ENCODE measurements around the gene CPED1.

The CPED1 gene

GRCh38 chr7:120992272-120992964, 3.9 kb downstream of the CPED1 start:
- in situ Hi-C loops (cut with HindIII; ENCODE audit: low pct_ligation_motif_present, low pct_unique_long_range_greater_than_20kb, low sequenced_read_pairs) = loop anchor here (25.0 kb wide), 1 partner anchor 95 kb away; no protein-coding TSS in a partner anchor
- no peak for DNase-seq

GRCh38 chr7:120992965-120993494, 4.5 kb downstream of the CPED1 start:
- in situ Hi-C loops (cut with HindIII; ENCODE audit: low pct_ligation_motif_present, low pct_unique_long_range_greater_than_20kb, low sequenced_read_pairs) = loop anchor here (25.0 kb wide), 1 partner anchor 94 kb away; no protein-coding TSS in a partner anchor
- no peak for DNase-seq

GRCh38 chr7:120993553-120994191, 5.2 kb downstream of the CPED1 start:
- in situ Hi-C loops (cut with HindIII; ENCODE audit: low pct_ligation_motif_present, low pct_unique_long_range_greater_than_20kb, low sequenced_read_pairs) = loop anchor here (25.0 kb wide), 1 partner anchor 94 kb away; no protein-coding TSS in a partner anchor
- DNase-seq = peak; percentile 49

GRCh38 chr7:120994512-120995410, 6.2 kb downstream of the CPED1 start:
- DNase-seq = no peak
- in situ Hi-C loops (cut with HindIII; ENCODE audit: low pct_ligation_motif_present, low pct_unique_long_range_greater_than_20kb, low sequenced_read_pairs) = loop anchor here (25.0 kb wide), 1 partner anchor 93 kb away; no protein-coding TSS in a partner anchor

DNA sequence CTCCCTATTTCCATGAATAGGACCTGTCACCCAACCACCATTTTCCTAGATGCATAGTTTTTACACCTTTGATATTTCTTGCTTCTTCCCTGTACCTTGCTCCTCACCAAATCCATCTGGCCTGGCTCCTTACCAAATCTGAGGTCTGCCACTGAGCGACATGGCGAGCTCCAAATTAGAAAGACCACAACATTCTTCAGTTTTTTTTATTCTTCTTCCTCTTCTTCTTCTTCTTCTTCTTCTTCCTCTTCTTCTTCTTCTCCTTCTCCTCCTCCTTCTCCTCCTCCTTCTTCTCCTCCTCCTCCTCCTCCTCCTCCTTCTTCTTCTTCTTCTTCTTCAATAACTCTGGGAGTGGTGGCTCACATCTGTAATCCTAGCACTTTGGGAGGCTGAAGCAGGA, 7.1 kb downstream of the CPED1 start:
- in situ Hi-C loops (cut with HindIII; ENCODE audit: low pct_ligation_motif_present, low pct_unique_long_range_greater_than_20kb, low sequenced_read_pairs) = loop anchor here (25.0 kb wide), 1 partner anchor 92 kb away; no protein-coding TSS in a partner anchor
- no peak for DNase-seq

DNA sequence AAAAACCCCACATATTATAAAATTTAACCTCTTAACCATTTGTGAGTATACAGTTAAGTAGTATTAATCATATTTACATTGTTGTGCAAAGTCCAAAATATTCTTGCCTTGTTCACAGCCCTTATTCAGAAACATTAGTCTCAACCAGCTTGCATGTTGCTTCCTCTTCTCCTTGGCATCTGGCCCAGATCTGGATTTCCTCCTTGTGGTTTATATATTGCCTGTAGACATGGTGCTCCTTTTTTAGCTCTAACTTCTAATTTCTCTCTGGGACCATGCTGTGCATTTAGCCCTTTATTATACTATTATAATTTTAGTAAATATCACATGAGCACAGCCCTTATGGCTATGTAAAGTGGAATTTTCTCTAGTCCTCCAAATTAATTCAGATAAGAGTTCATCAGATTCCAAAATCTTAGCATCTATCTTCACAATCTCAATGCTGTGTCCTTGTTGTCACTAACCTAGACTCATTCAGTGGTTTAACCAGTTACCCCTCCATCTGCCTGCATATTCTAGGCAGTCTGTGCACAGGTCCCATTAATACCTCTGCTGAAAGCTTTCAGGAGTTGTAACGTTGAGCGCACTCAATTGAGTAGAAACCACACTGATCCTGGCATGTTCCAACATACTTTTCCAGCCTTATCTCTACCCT, 7.9 kb downstream of the CPED1 start:
- in situ Hi-C loops (cut with HindIII; ENCODE audit: low pct_ligation_motif_present, low pct_unique_long_range_greater_than_20kb, low sequenced_read_pairs) = loop anchor here (25.0 kb wide), 1 partner anchor 91 kb away; no protein-coding TSS in a partner anchor
- peak; percentile 73 for DNase-seq

DNA sequence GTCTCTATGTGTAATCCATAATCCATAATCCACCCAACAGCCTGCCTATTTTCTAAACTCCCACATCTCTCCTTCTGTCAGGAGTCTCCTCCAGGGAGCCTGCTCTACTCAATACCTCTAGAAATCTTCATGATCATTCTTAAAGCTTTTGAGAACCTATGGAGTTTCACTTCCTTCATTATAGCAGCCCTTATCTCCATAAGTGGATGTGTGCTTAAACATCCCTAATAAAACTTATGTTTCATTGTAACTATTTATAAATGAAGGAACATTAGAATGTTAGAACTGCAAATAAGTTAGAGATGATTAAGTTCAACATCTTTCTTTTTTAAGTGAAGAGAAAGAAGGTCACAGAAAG, 8.5 kb downstream of the CPED1 start:
- in situ Hi-C loops (cut with HindIII; ENCODE audit: low pct_ligation_motif_present, low pct_unique_long_range_greater_than_20kb, low sequenced_read_pairs) = loop anchor here (25.0 kb wide), 1 partner anchor 90 kb away; no protein-coding TSS in a partner anchor
- DNase-seq = no peak

DNA sequence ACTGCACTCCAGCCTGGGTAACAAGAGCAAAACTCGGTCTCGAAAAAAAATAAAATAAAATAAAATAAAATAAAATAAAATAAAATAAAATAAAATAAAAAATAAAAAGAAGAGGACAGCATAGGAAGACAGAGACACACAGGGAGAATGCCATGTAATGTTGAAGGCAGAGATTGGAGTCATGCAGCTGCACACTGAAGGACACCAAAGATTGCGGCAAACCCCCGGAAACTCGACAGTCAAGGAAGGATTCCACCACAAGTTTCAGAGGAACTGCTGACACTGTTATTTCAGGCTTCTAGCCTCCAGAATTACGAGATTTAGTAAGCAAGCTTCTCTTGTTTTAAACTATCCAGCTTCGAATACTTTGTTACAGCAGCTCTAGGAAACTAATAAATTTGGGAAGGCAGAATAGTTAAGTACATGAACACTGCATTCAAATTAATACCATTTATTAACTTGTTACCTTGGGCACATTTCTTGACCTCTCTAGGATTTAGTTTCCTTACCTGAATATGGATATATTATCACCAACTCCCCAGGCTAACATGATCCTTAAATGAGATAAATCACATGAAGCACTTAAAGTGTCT, 9.5 kb downstream of the CPED1 start:
- DNase-seq = no peak
- in situ Hi-C loops (cut with HindIII; ENCODE audit: low pct_ligation_motif_present, low pct_unique_long_range_greater_than_20kb, low sequenced_read_pairs) = loop anchor here (25.0 kb wide), 1 partner anchor 89 kb away; no protein-coding TSS in a partner anchor

DNA sequence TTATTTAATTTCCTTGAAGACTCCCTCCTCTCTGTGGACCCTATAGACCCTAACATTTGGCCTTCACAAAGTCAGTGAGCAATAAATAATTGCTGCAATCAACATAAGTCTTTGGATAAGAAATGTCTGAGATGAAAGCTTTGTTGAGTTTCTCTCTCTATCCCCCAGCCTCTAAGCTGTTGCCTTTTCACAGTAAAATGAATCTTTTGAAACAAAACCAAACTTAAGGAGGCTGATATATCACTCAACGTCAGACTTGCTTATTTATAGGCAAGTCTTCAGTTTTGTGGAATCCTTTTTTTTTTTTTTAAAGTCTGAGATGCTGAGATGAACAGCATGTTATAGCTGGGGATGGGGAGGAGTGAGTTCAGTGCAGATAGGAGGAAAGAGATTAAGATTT, 10.0 kb downstream of the CPED1 start:
- DNase-seq = no peak
- in situ Hi-C loops (cut with HindIII; ENCODE audit: low pct_ligation_motif_present, low pct_unique_long_range_greater_than_20kb, low sequenced_read_pairs) = loop anchor here (25.0 kb wide), 1 partner anchor 89 kb away; no protein-coding TSS in a partner anchor

GRCh38 chr7:120998996-120999565, 10.6 kb downstream of the CPED1 start:
- DNase-seq = no peak
- in situ Hi-C loops (cut with HindIII; ENCODE audit: low pct_ligation_motif_present, low pct_unique_long_range_greater_than_20kb, low sequenced_read_pairs) = loop anchor here (25.0 kb wide), 1 partner anchor 88 kb away; no protein-coding TSS in a partner anchor

- peak; percentile 78 for DNase-seq
- in situ Hi-C loops (cut with HindIII; ENCODE audit: low pct_ligation_motif_present, low pct_unique_long_range_greater_than_20kb, low sequenced_read_pairs) = no loop called here
These were observed 11.8 kb downstream of the CPED1 start for GRCh38 chr7:121000081-121000983.

DNA sequence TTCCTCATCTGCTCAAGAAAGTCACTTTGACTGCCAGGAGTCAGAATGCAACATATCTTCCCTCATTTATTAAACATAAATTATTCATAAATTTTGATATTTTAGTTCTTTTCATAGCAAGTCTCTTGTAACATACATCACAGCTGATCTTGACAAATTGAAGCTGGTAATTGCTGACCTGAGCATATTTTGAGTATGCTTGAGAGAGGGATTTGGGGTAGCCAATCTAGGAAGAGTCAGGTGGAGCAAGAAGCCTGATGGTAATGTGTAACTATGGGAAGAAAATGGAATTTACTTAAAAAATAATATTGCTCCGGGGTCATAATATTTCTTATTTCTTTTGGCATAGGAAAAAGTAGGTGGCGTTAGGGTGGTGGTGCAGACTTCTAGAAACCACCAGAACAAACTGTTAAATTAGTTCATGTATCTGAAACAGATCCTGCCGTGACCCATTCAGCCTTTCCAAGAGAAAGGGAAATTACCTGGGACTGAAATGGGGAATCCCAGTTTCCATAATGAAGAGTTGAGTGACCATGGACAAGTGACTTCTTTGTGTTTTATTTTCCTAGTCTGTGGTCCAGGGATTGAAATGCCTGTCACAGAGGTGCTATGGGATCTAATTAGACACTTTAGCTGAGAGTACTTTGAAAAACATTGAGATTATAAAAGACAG, 12.9 kb downstream of the CPED1 start:
- in situ Hi-C loops (cut with HindIII; ENCODE audit: low pct_ligation_motif_present, low pct_unique_long_range_greater_than_20kb, low sequenced_read_pairs) = no loop called here
- no peak for DNase-seq

DNA sequence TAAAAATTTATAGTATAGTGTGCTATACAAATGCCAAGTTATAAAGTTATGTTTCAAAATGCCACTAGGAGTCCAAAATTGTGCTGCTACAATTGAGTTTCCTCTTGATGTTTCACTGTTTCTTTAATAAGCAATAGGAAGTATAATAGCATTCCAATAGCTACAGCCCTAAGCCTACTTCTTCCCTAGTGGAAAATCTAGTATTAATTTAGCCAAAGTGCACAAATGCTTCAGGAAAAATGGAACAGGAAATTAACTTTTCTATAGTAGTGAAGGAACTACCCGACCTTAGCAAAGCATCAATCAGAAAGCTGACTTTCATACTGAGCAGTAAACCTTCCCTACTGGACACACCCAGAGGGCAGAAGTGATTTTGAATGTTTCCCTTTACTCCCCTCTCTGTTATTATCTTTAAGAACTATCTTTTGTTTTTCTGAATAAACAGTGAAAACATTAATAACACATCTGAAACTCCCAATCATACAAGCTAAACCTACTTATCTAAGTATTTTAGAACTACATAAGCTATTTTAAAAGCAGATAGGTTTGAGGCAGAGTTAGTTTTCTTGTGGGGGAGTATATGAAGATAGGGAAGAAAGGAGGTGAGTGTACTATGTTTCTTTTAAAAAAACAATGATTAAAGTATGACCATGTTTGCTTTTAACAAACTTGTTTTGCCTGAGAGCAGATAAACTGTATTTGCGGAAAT, 13.7 kb downstream of the CPED1 start:
- DNase-seq = no peak
- in situ Hi-C loops (cut with HindIII; ENCODE audit: low pct_ligation_motif_present, low pct_unique_long_range_greater_than_20kb, low sequenced_read_pairs) = no loop called here

GRCh38 chr7:121002757-121003200, 14.3 kb downstream of the CPED1 start:
- DNase-seq = no peak
- in situ Hi-C loops (cut with HindIII; ENCODE audit: low pct_ligation_motif_present, low pct_unique_long_range_greater_than_20kb, low sequenced_read_pairs) = no loop called here

DNA sequence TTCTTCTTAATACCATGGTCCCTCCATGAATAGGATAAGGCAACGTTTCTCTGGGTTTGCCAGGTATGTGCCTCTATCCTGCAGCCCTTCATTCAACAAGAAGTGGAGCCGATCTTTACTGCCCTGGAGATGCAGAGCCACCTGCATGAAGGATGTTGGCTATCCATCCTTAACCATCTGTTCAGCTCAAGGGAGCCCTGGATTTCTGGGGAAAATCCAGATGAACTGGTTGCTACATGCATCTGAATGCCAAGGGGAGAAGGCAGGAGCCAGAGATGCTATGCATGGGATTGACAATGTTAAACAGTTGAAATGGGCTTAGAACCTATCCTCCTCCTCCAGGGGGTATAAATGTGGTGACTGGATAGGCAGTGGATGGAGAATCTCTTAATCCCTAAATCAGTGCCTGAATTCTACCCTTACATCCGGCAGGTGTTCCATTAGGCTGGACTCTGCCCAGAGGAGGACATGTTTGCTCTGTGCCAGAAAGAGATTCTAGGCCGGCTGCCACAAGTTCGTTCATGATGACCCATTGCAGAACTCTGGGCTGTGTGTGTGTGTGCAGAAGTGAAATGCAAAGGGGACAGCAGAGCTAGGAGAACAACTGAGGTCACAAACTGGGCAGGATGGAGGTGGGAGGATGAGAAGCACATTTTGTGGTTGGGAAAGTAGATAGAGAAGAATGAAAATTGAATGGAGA, 15.6 kb downstream of the CPED1 start:
- in situ Hi-C loops (cut with HindIII; ENCODE audit: low pct_ligation_motif_present, low pct_unique_long_range_greater_than_20kb, low sequenced_read_pairs) = no loop called here
- no peak for DNase-seq

Data from ACHN (cell line).